ENCODE measurements around the gene SERPINB2.

GRCh38 chr18:63903851-63904570 lies 16.5 kb downstream of the SERPINB2 start:
- TF ChIP-seq CTCF (IDR thresholded peaks at IDR 0.05; ENCODE audit: low read length) (no peak), EZH2 (IDR thresholded peaks at IDR 0.05; ENCODE audit: borderline replicate concordance, low read length) (no peak)
